RPMI8226 (cell line): ENCODE data around the gene YIPF4.
A peak's percentile ranks its signal among the peaks of the same experiment; 100 is the strongest.
"Not testable (repeated sequence)": the region's sequence is repeated elsewhere in the genome, so short reads cannot be mapped to it uniquely, and the experiment has no call there.

ENCODE experiments used
- DNase-seq: peaks from one replicate; pipeline ENCODE4 v3.0.0-alpha.2; 2015

Gene YIPF4

GRCh38 chr2:32289165-32289999 is 11.7 kb downstream of the YIPF4 start:
- DNase-seq, result no peak

- no peak for DNase-seq
These were observed 12.3 kb downstream of the YIPF4 start for GRCh38 chr2:32290000-32290339.

- no peak for DNase-seq
These were observed 14.0 kb downstream of the YIPF4 start for GRCh38 chr2:32291746-32292145.

- DNase-seq, result not testable (repeated sequence)
These were observed 15.8 kb downstream of the YIPF4 start for GRCh38 chr2:32293493-32293892.

- DNase-seq, result not testable (repeated sequence)
These were observed 16.4 kb downstream of the YIPF4 start for GRCh38 chr2:32293966-32294562.

GRCh38 chr2:32310577-32310976 is 32.9 kb downstream of the YIPF4 start:
- no peak for DNase-seq

- no peak for DNase-seq
These were observed 37.2 kb downstream of the YIPF4 start for GRCh38 chr2:32314886-32315285.

GRCh38 chr2:32328679-32329078 is 51.0 kb downstream of the YIPF4 start:
- DNase-seq, result not testable (repeated sequence)

GRCh38 chr2:32329180-32329980 is 51.7 kb downstream of the YIPF4 start:
- DNase-seq, result not testable (repeated sequence)

- DNase-seq, result no peak
These were observed 52.4 kb downstream of the YIPF4 start for GRCh38 chr2:32330136-32330535.

GRCh38 chr2:32342801-32343200 is 65.1 kb downstream of the YIPF4 start:
- DNase-seq, result no peak

- not testable (repeated sequence) for DNase-seq
These were observed 73.1 kb downstream of the YIPF4 start for GRCh38 chr2:32350797-32351196.

- DNase-seq, result no peak
These were observed 78.4 kb downstream of the YIPF4 start for GRCh38 chr2:32355976-32356680.

GRCh38 chr2:32356681-32357317 is 79.1 kb downstream of the YIPF4 start, which contains the start of gene BIRC6:
TSS of gene BIRC6 (plus strand) at chr2:32357023. CDS start at chr2:32357162, 139 bp downstream.
- peak; percentile 97 for DNase-seq

- peak; percentile 47 for DNase-seq
These were observed 79.8 kb downstream of the YIPF4 start for GRCh38 chr2:32357318-32358110.

- DNase-seq, result peak; percentile 44
These were observed 80.4 kb downstream of the YIPF4 start for GRCh38 chr2:32358111-32358482.

- DNase-seq, result no peak
These were observed 82.7 kb downstream of the YIPF4 start for GRCh38 chr2:32360416-32360815.

- DNase-seq, result not testable (repeated sequence)
These were observed 85.3 kb downstream of the YIPF4 start for GRCh38 chr2:32362997-32363396.

GRCh38 chr2:32363597-32363996 is 85.9 kb downstream of the YIPF4 start:
- no peak for DNase-seq

- not testable (repeated sequence) for DNase-seq
These were observed 86.6 kb downstream of the YIPF4 start for GRCh38 chr2:32364290-32364689.

- DNase-seq, result not testable (repeated sequence)
These were observed 88.0 kb downstream of the YIPF4 start for GRCh38 chr2:32365679-32366078.
